Astrocyte of the spinal cord (primary cell): ENCODE data around the gene MRPS18C.

Experiments
- DNase-seq: peaks from one replicate; pipeline ENCODE4 v3.0.0; 2011; ENCODE audit warnings: low read depth, low spot score
- H3K4me3 ChIP-seq: 2 replicates; pipeline ENCODE4 v1.5.1; 2011; ENCODE audit warnings: low read depth, mild to moderate bottlenecking, low read length, moderate library complexity
- in situ Hi-C: cut with HindIII; loops from 2 replicates; pipeline ENCODE4 v1.10.0; 2017; ENCODE audit warnings: low sequenced_read_pairs
- TF ChIP-seq, protein P1 (sequence below): IDR thresholded peaks from 2 replicates; pipeline ENCODE4 v1.5.1; 2012; ENCODE audit warnings: low read depth, mild to moderate bottlenecking, low read length, inconsistent platforms

MRPS18C gene

GRCh38 chr4:83455281-83456183 lies at the start of gene MRPS18C, which contains the start of gene HELQ:
Gene MRPS18C (plus strand): TSS chr4:83456058. CDS start chr4:83456078, 20 bp downstream.
Gene HELQ (minus strand): TSS chr4:83455823. CDS start chr4:83455693, 130 bp downstream.
- TF ChIP-seq, protein P1, sequence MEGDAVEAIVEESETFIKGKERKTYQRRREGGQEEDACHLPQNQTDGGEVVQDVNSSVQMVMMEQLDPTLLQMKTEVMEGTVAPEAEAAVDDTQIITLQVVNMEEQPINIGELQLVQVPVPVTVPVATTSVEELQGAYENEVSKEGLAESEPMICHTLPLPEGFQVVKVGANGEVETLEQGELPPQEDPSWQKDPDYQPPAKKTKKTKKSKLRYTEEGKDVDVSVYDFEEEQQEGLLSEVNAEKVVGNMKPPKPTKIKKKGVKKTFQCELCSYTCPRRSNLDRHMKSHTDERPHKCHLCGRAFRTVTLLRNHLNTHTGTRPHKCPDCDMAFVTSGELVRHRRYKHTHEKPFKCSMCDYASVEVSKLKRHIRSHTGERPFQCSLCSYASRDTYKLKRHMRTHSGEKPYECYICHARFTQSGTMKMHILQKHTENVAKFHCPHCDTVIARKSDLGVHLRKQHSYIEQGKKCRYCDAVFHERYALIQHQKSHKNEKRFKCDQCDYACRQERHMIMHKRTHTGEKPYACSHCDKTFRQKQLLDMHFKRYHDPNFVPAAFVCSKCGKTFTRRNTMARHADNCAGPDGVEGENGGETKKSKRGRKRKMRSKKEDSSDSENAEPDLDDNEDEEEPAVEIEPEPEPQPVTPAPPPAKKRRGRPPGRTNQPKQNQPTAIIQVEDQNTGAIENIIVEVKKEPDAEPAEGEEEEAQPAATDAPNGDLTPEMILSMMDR: peak; percentile 28
- DNase-seq: peak; percentile 99
- H3K4me3 ChIP-seq: peak within 1 kb of the TSS; percentile 93
- in situ Hi-C loops: no loop called here

- TF ChIP-seq, protein P1: no peak
- DNase-seq: no peak
- in situ Hi-C loops: no loop called here
- H3K4me3 ChIP-seq: no peak overlapping the region
Measured at GRCh38 chr4:83408908-83409307, 47.0 kb upstream of the MRPS18C start.

- H3K4me3 ChIP-seq: no peak overlapping the region
- no peak for DNase-seq
- TF ChIP-seq, protein P1: no peak
- in situ Hi-C loops: no loop called here
Measured at GRCh38 chr4:83413676-83414075, 42.2 kb upstream of the MRPS18C start.

GRCh38 chr4:83417566-83417965 lies 38.3 kb upstream of the MRPS18C start:
- in situ Hi-C loops: no loop called here
- DNase-seq: no peak
- H3K4me3 ChIP-seq: no peak overlapping the region
- TF ChIP-seq, protein P1: no peak

DNA sequence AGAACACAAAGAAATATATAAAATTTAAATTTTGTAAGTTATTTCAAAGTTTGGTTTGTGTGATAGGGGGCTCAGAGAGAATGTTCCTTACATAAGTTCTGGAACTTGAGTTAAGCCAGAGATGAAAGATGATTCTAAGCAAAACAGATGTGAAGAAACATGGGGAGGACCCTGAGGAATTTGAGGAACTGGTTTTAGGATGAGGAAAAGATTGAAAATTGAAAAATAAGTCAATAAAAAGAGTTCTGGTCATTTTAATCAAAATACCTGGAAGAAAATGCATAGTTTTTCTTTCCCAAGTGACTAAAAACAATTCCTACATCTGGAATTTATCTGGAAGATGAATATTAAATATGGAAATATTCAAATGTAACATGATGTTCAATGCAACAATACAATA lies 37.6 kb upstream of the MRPS18C start:
- DNase-seq: no peak
- TF ChIP-seq, protein P1: no peak

GRCh38 chr4:83431200-83431599 lies 24.7 kb upstream of the MRPS18C start:
- TF ChIP-seq, protein P1: no peak
- in situ Hi-C loops: no loop called here
- no peak overlapping the region for H3K4me3 ChIP-seq
- DNase-seq: no peak

More for the DNA sequence above, 37.6 kb upstream of the MRPS18C start:
- in situ Hi-C loops: no loop called here
- H3K4me3 ChIP-seq: no peak overlapping the region
